Measurements from ENCODE around the gene SPIRE2. TPM values are rescaled to one million over a fixed set of nuclear protein-coding genes. Genes with fewer than 3 reads are reported as not detected.

The SPIRE2 gene
- total and polyA plus RNA-seq, 5 donors from 2014 or later: 0.35 TPM; not detected in 4

- peaks cover 5% of the 10 kb centered on the region for H3K27me3 Mint-ChIP-seq
- H3K9me3 Mint-ChIP-seq: no peaks in the 10 kb centered on the region
- ATAC-seq (ENCODE audit: low read depth in 2 of 2): no peak
- H3K27ac Mint-ChIP-seq: no peak overlapping the region
- no peaks in the 10 kb centered on the region for H3K36me3 Mint-ChIP-seq
- H3K27me3 ChIP-seq (ENCODE audit: control insufficient read depth, insufficient read depth, low read length): no peaks in the 10 kb centered on the region
- H3K4me1 ChIP-seq (ENCODE audit: control insufficient read depth, insufficient read depth, low read length, poor library complexity, severe bottlenecking): peaks cover 18% of the 10 kb centered on the region
- no peak overlapping the region for H3K27ac ChIP-seq (ENCODE audit: insufficient read depth, low read length, poor library complexity, severe bottlenecking)
- H3K36me3 ChIP-seq (ENCODE audit: control insufficient read depth, insufficient read depth, low read length): no peaks in the 10 kb centered on the region
- peaks cover 6 to 22% (median 16%) of the 10 kb centered on the region in 4 donors for H3K4me1 Mint-ChIP-seq
- H3K4me3 ChIP-seq (ENCODE audit: low read depth, low read length): no peak overlapping the region
- H3K9me3 ChIP-seq (ENCODE audit: control insufficient read depth in 2 of 2, low read length in 2 of 2): no peaks in the 10 kb centered on the region
- DNase-seq: no peak
- no peak overlapping the region for H3K4me3 Mint-ChIP-seq
Observed at GRCh38 chr16:89858973-89859614, 30.8 kb downstream of the SPIRE2 start.

- no peaks in the 10 kb centered on the region for H3K36me3 ChIP-seq (ENCODE audit: control insufficient read depth, insufficient read depth, low read length)
- H3K27ac ChIP-seq (ENCODE audit: insufficient read depth, low read length, poor library complexity, severe bottlenecking): no peak overlapping the region
- Mint-ChIP-seq H3K9me3 (no peaks in the 10 kb centered on the region), H3K27ac (no peak overlapping the region), H3K4me1 (peaks cover 10 to 27% (median 21%) of the 10 kb centered on the region in 4 donors), H3K27me3 (peaks cover 5% of the 10 kb centered on the region), H3K4me3 (no peak overlapping the region), H3K36me3 (no peaks in the 10 kb centered on the region)
- no peak overlapping the region for H3K4me3 ChIP-seq (ENCODE audit: low read depth, low read length)
- H3K4me1 ChIP-seq (ENCODE audit: control insufficient read depth, insufficient read depth, low read length, poor library complexity, severe bottlenecking): peaks cover 23% of the 10 kb centered on the region
- no peak for ATAC-seq (ENCODE audit: low read depth in 2 of 2)
- no peaks in the 10 kb centered on the region for H3K9me3 ChIP-seq (ENCODE audit: control insufficient read depth in 2 of 2, low read length in 2 of 2)
- no peaks in the 10 kb centered on the region for H3K27me3 ChIP-seq (ENCODE audit: control insufficient read depth, insufficient read depth, low read length)
- DNase-seq: no peak
Observed at GRCh38 chr16:89859615-89860007, 31.3 kb downstream of the SPIRE2 start.

- Mint-ChIP-seq H3K9me3 (no peaks in the 10 kb centered on the region), H3K27ac (peak overlapping the region; percentile 61 to 75 (median 73))
- H3K36me3 ChIP-seq (ENCODE audit: control insufficient read depth, insufficient read depth, low read length): no peaks in the 10 kb centered on the region
Observed at GRCh38 chr16:89860747-89861304, 32.6 kb downstream of the SPIRE2 start.

GRCh38 chr16:89861648-89862047 is 33.4 kb downstream of the SPIRE2 start:
- Histone ChIP-seq H3K4me1 (ENCODE audit: control insufficient read depth, insufficient read depth, low read length, poor library complexity, severe bottlenecking) (peaks cover 23% of the 10 kb centered on the region), H3K9me3 (ENCODE audit: control insufficient read depth in 2 of 2, low read length in 2 of 2) (no peaks in the 10 kb centered on the region), H3K36me3 (ENCODE audit: control insufficient read depth, insufficient read depth, low read length) (no peaks in the 10 kb centered on the region), H3K4me3 (ENCODE audit: low read depth, low read length) (no peak overlapping the region), H3K27ac (ENCODE audit: insufficient read depth, low read length, poor library complexity, severe bottlenecking) (no peak overlapping the region), H3K27me3 (ENCODE audit: control insufficient read depth, insufficient read depth, low read length) (no peaks in the 10 kb centered on the region)
- Mint-ChIP-seq H3K27ac (no peak overlapping the region), H3K36me3 (no peaks in the 10 kb centered on the region), H3K9me3 (no peaks in the 10 kb centered on the region), H3K4me3 (no peak overlapping the region), H3K27me3 (peaks cover 5% of the 10 kb centered on the region), H3K4me1 (peaks cover 15 to 33% (median 25%) of the 10 kb centered on the region in 4 donors)
- ATAC-seq (ENCODE audit: low read depth in 2 of 2): no peak
- DNase-seq: no peak

More at GRCh38 chr16:89860747-89861304, 32.6 kb downstream of the SPIRE2 start:
- Mint-ChIP-seq H3K4me3 (no peak overlapping the region), H3K36me3 (no peaks in the 10 kb centered on the region), H3K4me1 (peaks cover 15 to 33% (median 25%) of the 10 kb centered on the region in 4 donors), H3K27me3 (peaks cover 5% of the 10 kb centered on the region)
- Histone ChIP-seq H3K9me3 (ENCODE audit: control insufficient read depth in 2 of 2, low read length in 2 of 2) (no peaks in the 10 kb centered on the region), H3K27me3 (ENCODE audit: control insufficient read depth, insufficient read depth, low read length) (no peaks in the 10 kb centered on the region), H3K27ac (ENCODE audit: insufficient read depth, low read length, poor library complexity, severe bottlenecking) (no peak overlapping the region), H3K4me3 (ENCODE audit: low read depth, low read length) (no peak overlapping the region), H3K4me1 (ENCODE audit: control insufficient read depth, insufficient read depth, low read length, poor library complexity, severe bottlenecking) (peaks cover 23% of the 10 kb centered on the region)
- DNase-seq: peak; percentile 65 to 72 (median 65)
- ATAC-seq (ENCODE audit: low read depth in 2 of 2): peak; percentile 80 to 82

- Histone ChIP-seq H3K27me3 (ENCODE audit: control insufficient read depth, insufficient read depth, low read length) (no peaks in the 10 kb centered on the region), H3K9me3 (ENCODE audit: control insufficient read depth in 2 of 2, low read length in 2 of 2) (peaks cover 1 to 3% of the 10 kb centered on the region in 2 experiments), H3K4me3 (ENCODE audit: low read depth, low read length) (no peak overlapping the region), H3K4me1 (ENCODE audit: control insufficient read depth, insufficient read depth, low read length, poor library complexity, severe bottlenecking) (peaks cover 23% of the 10 kb centered on the region), H3K36me3 (ENCODE audit: control insufficient read depth, insufficient read depth, low read length) (no peaks in the 10 kb centered on the region), H3K27ac (ENCODE audit: insufficient read depth, low read length, poor library complexity, severe bottlenecking) (no peak overlapping the region)
- DNase-seq: no peak
- Mint-ChIP-seq H3K27me3 (peaks cover 5% of the 10 kb centered on the region), H3K9me3 (no peaks in the 10 kb centered on the region), H3K4me1 (peaks cover 15 to 33% (median 25%) of the 10 kb centered on the region in 4 donors), H3K36me3 (no peaks in the 10 kb centered on the region), H3K27ac (peak overlapping the region; percentile 80 to 90 (median 83)), H3K4me3 (peak overlapping the region in 2 of 4 donors; percentile 22 to 79)
- no peak for ATAC-seq (ENCODE audit: low read depth in 2 of 2)
Observed at GRCh38 chr16:89862732-89863131, 34.5 kb downstream of the SPIRE2 start.

- peak overlapping the region; percentile 83 to 92 (median 90) for H3K27ac Mint-ChIP-seq
Observed at GRCh38 chr16:89863741-89864526, 35.7 kb downstream of the SPIRE2 start.

GRCh38 chr16:89864527-89864820 is 36.2 kb downstream of the SPIRE2 start:
- no peak overlapping the region for H3K4me3 ChIP-seq (ENCODE audit: low read depth, low read length)
- H3K36me3 ChIP-seq (ENCODE audit: control insufficient read depth, insufficient read depth, low read length): no peaks in the 10 kb centered on the region
- peak overlapping the region; percentile 83 to 92 (median 90) for H3K27ac Mint-ChIP-seq
- peak overlapping the region; percentile 57 for H3K27ac ChIP-seq (ENCODE audit: insufficient read depth, low read length, poor library complexity, severe bottlenecking)
- H3K4me1 ChIP-seq (ENCODE audit: control insufficient read depth, insufficient read depth, low read length, poor library complexity, severe bottlenecking): peaks cover 23% of the 10 kb centered on the region
- H3K36me3 Mint-ChIP-seq: no peaks in the 10 kb centered on the region
- H3K27me3 Mint-ChIP-seq: peaks cover 5% of the 10 kb centered on the region
- no peaks in the 10 kb centered on the region for H3K27me3 ChIP-seq (ENCODE audit: control insufficient read depth, insufficient read depth, low read length)
- H3K9me3 ChIP-seq (ENCODE audit: control insufficient read depth in 2 of 2, low read length in 2 of 2): peaks cover 5 to 10% of the 10 kb centered on the region in 2 experiments
- DNase-seq (peak in 1 of 3 donors; percentile 9), ATAC-seq (ENCODE audit: low read depth in 2 of 2) (no peak)
- H3K4me1 Mint-ChIP-seq: peaks cover 15 to 33% (median 25%) of the 10 kb centered on the region in 4 donors
- H3K9me3 Mint-ChIP-seq: no peaks in the 10 kb centered on the region
- H3K4me3 Mint-ChIP-seq: peak overlapping the region in 3 of 4 donors; percentile 16 to 58 (median 58)

More at GRCh38 chr16:89863741-89864526, 35.7 kb downstream of the SPIRE2 start:
- peak; percentile 50 to 57 for ATAC-seq (ENCODE audit: low read depth in 2 of 2)
- H3K9me3 Mint-ChIP-seq: no peaks in the 10 kb centered on the region
- H3K4me1 ChIP-seq (ENCODE audit: control insufficient read depth, insufficient read depth, low read length, poor library complexity, severe bottlenecking): peaks cover 23% of the 10 kb centered on the region
- H3K36me3 Mint-ChIP-seq: no peaks in the 10 kb centered on the region
- no peaks in the 10 kb centered on the region for H3K27me3 ChIP-seq (ENCODE audit: control insufficient read depth, insufficient read depth, low read length)
- no peaks in the 10 kb centered on the region for H3K36me3 ChIP-seq (ENCODE audit: control insufficient read depth, insufficient read depth, low read length)
- DNase-seq: peak in 2 of 3 donors; percentile 32 to 63
- H3K4me3 ChIP-seq (ENCODE audit: low read depth, low read length): peak overlapping the region; percentile 31
- peaks cover 5% of the 10 kb centered on the region for H3K27me3 Mint-ChIP-seq
- peak overlapping the region; percentile 57 for H3K27ac ChIP-seq (ENCODE audit: insufficient read depth, low read length, poor library complexity, severe bottlenecking)
- H3K9me3 ChIP-seq (ENCODE audit: control insufficient read depth in 2 of 2, low read length in 2 of 2): peaks cover 5 to 10% of the 10 kb centered on the region in 2 experiments
- H3K4me3 Mint-ChIP-seq: peak overlapping the region; percentile 58 to 75 (median 65)
- H3K4me1 Mint-ChIP-seq: peaks cover 15 to 33% (median 25%) of the 10 kb centered on the region in 4 donors
